NCI-H345 treated with DMSO at 0.1 percent for 48 hours (cell line): ENCODE measurements around the gene DCAF8.

Experiments used
- DNase-seq: peaks from one replicate; lab custom pipeline; 2025; ENCODE audit not compliant: unreplicated experiment; lab: John Stamatoyannopoulos, UW

The DCAF8 gene

DNA sequence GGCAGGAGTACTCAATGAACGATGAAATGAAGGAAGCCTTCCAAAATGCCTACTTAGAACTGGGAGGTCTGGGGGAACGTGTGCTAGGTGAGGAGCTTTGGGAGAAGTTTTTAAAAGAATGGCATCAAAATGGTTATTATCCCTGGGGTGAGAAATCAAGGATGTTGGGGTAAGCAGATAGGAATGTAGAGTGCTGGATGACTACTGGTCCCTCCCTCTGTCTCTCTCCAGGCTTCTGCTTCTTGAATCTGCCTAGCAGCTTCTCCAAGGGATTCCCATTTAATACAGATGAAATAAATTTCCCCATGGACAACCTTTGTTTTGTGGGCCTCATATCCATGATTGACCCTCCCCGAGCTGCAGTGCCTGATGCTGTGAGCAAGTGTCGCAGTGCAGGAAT, 91.0 kb downstream of the DCAF8 start:
- DNase-seq = no peak

DNA sequence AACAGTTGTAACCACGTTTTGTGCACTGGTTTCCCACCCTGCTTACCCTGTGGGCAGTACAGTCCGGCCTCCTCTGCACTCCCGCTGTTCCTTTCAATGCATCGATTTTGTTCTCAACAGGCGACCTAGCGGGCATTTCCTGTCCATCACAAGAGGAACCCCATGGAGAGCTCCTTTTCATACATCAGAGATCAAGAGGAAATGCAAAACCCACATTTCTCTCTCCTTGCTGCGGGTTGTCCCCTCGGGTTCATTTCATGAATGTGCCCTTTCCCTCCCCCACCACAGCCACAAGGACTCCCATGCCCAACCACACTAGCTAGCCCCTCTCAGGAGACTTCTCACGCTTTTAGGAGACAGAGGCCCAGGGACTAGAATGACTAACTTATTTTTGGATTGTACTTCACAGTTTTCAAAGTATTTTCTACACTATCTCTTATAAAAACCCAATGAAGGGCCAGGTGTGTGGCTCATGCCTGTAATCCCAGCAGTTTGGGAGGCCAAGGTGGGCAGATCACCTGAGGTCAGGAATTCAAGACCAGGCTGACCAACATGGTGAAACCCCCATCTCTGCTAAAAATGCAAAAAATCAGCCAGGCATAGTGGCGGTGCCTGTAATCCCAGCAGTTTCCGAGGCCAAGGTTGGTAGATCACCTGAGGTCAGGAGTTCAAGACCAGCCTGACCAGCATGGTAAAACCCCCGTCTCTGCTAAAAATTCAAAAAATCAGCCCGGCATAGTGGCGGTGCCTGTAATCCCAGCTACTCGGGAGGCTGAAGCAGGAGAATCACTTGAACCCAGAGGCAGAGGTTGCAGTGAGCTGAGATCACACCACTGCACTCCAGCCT, 92.6 kb downstream of the DCAF8 start:
- peak; percentile 77 for DNase-seq

GRCh38 chr1:160168609-160169369, 93.6 kb downstream of the DCAF8 start:
- DNase-seq = no peak

DNA sequence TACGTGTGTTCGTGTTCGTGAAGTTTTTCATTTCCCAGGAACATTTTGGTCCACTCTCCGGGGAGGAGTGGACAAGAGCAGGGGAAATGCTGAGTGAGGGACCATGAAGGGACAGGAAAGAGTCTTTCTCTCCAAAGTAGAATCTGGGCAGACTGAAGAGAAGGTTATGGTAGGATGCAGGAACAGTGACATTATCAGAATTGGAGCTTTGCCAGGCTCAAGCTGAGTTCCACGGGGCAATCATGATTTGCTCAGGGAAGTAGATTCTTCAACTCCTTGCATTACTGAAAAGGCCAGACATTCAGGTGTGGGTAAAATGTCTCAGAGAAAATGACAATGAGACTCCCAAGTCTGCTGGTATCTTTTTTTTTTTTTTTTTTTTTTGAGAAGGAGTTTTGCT, 94.3 kb downstream of the DCAF8 start:
- DNase-seq = peak; percentile 35

DNA sequence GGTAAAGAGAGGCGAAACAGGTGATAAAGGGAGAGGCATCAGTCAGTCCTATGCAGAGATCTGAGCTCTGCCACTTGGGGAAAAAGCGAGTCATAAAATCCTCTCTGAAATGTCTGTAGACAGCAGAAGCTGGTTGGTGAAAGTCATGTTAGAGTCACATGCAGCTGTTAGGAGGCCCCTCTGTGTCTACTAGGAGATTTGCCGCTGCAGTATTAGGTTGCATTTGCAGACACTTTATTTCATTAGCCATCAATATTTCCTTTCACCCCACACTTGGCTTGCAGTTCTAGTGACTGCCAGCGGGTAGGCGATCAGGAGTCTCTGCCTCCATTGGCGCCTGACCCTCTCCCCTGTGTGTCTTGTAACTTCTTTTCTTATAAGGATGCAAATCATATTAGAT, 94.8 kb downstream of the DCAF8 start:
- no peak for DNase-seq

GRCh38 chr1:160167056-160167455, 95.3 kb downstream of the DCAF8 start:
- no peak for DNase-seq

- DNase-seq = no peak
Measured at GRCh38 chr1:160166166-160166868, 96.0 kb downstream of the DCAF8 start.
